OCI-LY7 (cell line): ENCODE data around the gene PHACTR4.

ENCODE experiments used
- CTCF ChIP-seq: fragments of 200-600 bp; sonication (generic); conservative IDR thresholded peaks from 2 replicates; pipeline ENCODE4 v1.5.1; 2014; ENCODE audit warnings: mild to moderate bottlenecking, antibody characterized with exemption, low read length, moderate library complexity, mixed read lengths
- EZH2phosphoT487 ChIP-seq: fragments of 200-600 bp; sonication (generic); IDR thresholded peaks from 2 replicates; pipeline ENCODE4 v1.6.1; 2018; ENCODE audit warnings: low read depth, borderline replicate concordance, mild to moderate bottlenecking, mixed run types, antibody characterized with exemption, low read length, moderate library complexity, mixed read lengths

DNA sequence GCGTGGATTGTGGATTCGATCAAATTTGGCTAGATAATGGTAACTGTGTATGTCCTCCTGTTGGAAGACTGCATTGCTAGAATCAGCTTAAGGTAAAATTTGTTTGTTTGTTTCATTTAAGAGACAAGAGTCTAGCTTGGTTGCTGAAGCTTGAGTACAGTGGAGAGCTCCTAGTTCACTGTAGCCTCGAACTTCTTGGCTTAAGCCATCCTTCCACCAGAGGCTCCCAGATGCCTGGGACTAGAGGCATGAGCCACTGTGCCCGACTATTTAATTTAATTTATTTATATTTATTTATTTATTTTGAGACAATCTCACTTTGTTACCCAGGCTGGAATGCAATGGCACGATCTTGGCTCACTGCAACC, 1.5 kb downstream of the PHACTR4 start:
- TF ChIP-seq CTCF (no peak), EZH2phosphoT487 (no peak)
